NB4 (cell line): ENCODE data around the gene FREM1.

Source experiments
- DNase-seq: peaks from one replicate; pipeline ENCODE4 v3.0.0; 2010; ENCODE audit warnings: low read depth
- H3K4me3 ChIP-seq: one replicate; pipeline ENCODE4 v1.5.1; 2011; ENCODE audit warnings: mild to moderate bottlenecking, low read depth, low read length, moderate library complexity
- MAX ChIP-seq: IDR thresholded peaks from 2 replicates; pipeline ENCODE4 v1.6.1; 2011; ENCODE audit warnings: low read depth, low read length
- MYC ChIP-seq: IDR thresholded peaks from 2 replicates; pipeline ENCODE4 v1.6.1; 2011; ENCODE audit warnings: low read depth, low read length
- POLR2A ChIP-seq: IDR thresholded peaks from 2 replicates; pipeline ENCODE4 v1.6.1; 2011; ENCODE audit warnings: mild to moderate bottlenecking; ENCODE audit not compliant: insufficient read length; ENCODE audit errors: extremely low read depth
- TF ChIP-seq, protein P1 (sequence below): IDR thresholded peaks from one replicate; pipeline ENCODE4 v1.5.1; 2012; ENCODE audit warnings: low read depth, low read length

The FREM1 gene

GRCh38 chr9:14913366-14913765 is 3.1 kb upstream of the FREM1 start:
- TF ChIP-seq MYC = no peak
- no peak for TF ChIP-seq POLR2A
- TF ChIP-seq, protein P1, sequence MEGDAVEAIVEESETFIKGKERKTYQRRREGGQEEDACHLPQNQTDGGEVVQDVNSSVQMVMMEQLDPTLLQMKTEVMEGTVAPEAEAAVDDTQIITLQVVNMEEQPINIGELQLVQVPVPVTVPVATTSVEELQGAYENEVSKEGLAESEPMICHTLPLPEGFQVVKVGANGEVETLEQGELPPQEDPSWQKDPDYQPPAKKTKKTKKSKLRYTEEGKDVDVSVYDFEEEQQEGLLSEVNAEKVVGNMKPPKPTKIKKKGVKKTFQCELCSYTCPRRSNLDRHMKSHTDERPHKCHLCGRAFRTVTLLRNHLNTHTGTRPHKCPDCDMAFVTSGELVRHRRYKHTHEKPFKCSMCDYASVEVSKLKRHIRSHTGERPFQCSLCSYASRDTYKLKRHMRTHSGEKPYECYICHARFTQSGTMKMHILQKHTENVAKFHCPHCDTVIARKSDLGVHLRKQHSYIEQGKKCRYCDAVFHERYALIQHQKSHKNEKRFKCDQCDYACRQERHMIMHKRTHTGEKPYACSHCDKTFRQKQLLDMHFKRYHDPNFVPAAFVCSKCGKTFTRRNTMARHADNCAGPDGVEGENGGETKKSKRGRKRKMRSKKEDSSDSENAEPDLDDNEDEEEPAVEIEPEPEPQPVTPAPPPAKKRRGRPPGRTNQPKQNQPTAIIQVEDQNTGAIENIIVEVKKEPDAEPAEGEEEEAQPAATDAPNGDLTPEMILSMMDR = no peak
- no peak for TF ChIP-seq MAX
- H3K4me3 ChIP-seq = no peak overlapping the region
- no peak for DNase-seq

GRCh38 chr9:14912859-14913258 is 2.6 kb upstream of the FREM1 start:
- no peak for TF ChIP-seq MYC
- TF ChIP-seq MAX = no peak
- no peak for TF ChIP-seq POLR2A
- TF ChIP-seq, protein P1 = no peak
- no peak for DNase-seq
- H3K4me3 ChIP-seq = no peak overlapping the region

DNA sequence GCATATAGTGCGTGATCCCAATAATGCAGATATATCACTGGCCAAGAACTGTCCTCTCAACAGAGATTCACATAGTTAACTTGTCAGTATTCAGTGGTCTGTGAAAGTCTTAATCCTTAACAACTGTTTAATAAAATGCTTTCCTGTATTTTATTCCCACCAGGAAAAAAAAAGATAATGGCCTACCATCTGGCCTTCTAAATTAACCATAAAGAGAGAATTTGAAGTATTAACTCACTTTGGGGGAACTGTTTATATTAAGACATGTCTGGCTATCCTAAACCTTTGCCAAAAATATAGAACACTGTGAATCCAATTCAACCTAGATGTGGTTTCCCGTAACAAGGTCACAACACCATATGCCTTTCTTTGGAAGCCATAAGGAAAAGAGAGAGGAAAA is 818 bp upstream of the FREM1 start:
- DNase-seq = no peak
- no peak overlapping the region for H3K4me3 ChIP-seq

GRCh38 chr9:14909601-14909960 is 647 bp downstream of the FREM1 start:
- no peak for TF ChIP-seq MYC
- no peak for TF ChIP-seq POLR2A
- TF ChIP-seq, protein P1 = no peak
- TF ChIP-seq MAX = no peak
- H3K4me3 ChIP-seq = no peak overlapping the region
- DNase-seq = no peak

More for the DNA sequence above, 818 bp upstream of the FREM1 start:
- TF ChIP-seq, protein P1 = no peak
- TF ChIP-seq MYC (no peak), POLR2A (no peak), MAX (no peak)

- no peak for DNase-seq
- no peak for TF ChIP-seq MAX
- no peak for TF ChIP-seq POLR2A
- TF ChIP-seq, protein P1 = no peak
- TF ChIP-seq MYC = no peak
- no peak overlapping the region for H3K4me3 ChIP-seq
These were observed 1.0 kb downstream of the FREM1 start for GRCh38 chr9:14909181-14909580.
